Neural crest cell (in vitro differentiated cells): ENCODE measurements around the gene RTP3. TPM values are rescaled to one million over a fixed set of nuclear protein-coding genes. Genes with fewer than 3 reads are reported as not detected.

Experiments used
- DNase-seq: peaks from one replicate; pipeline ENCODE4 v3.0.0; 2021; ENCODE audit warnings: low read depth, mixed read lengths, low spot score
- H3K27ac Mint-ChIP-seq: one replicate; pipeline ENCODE4 v1.8.0; 2021; ENCODE audit warnings: mild to moderate bottlenecking, mixed read lengths; ENCODE audit not compliant: unreplicated experiment
- H3K27me3 Mint-ChIP-seq: 2 replicates; pipeline ENCODE4 v1.8.0; 2021; ENCODE audit warnings: low read depth, mild to moderate bottlenecking, mixed read lengths
- H3K36me3 Mint-ChIP-seq: 2 replicates; pipeline ENCODE4 v1.8.0; 2021; ENCODE audit warnings: low read depth, mild to moderate bottlenecking, mixed read lengths
- H3K4me1 Mint-ChIP-seq: 2 replicates; pipeline ENCODE4 v1.8.0; 2021; ENCODE audit warnings: mixed read lengths
- H3K4me3 Mint-ChIP-seq: one replicate; pipeline ENCODE4 v1.8.0; 2021; ENCODE audit warnings: mild to moderate bottlenecking, mixed read lengths
- H3K9me3 Mint-ChIP-seq: 2 replicates; pipeline ENCODE4 v1.8.0; 2021; ENCODE audit warnings: mixed read lengths
- total RNA-seq: library from RNA; stranded (reverse); gene quantifications from 2 replicates; pipeline ENCODE4 v1.2.1, GENCODE V29; 2021
- TF ChIP-seq, protein P1 (sequence below): fragments of 200-600 bp; sonication (generic); conservative IDR thresholded peaks from 2 replicates; pipeline ENCODE4 v1.5.0; 2021; ENCODE audit warnings: antibody characterized with exemption, mild to moderate bottlenecking

RTP3 gene
- total RNA-seq, 1 donor from 2014 or later = not detected

DNA sequence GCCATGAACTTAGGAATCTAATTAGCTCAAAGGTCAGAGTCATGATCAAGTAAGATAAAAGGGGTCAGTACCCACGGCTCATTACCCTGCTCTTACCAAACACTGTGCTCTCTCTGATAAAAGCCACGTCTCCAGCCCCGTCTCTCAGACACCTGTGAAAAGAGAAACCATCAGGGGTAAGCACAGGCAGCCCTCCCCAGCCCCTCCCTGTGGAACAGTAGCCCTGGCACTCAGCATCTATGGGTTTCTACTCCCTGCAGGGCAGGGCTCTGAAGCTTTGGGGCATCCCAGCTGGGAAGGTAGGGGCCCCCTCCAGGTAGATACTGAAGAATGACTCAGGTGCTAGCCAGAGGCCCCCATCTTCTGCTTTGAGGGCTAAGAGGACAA, 43.6 kb upstream of the RTP3 start:
- no peaks in the 10 kb centered on the region for H3K36me3 Mint-ChIP-seq
- peaks cover 16% of the 10 kb centered on the region for H3K27me3 Mint-ChIP-seq
- DNase-seq = no peak
- H3K9me3 Mint-ChIP-seq = no peaks in the 10 kb centered on the region
- no peak overlapping the region for H3K4me3 Mint-ChIP-seq
- H3K27ac Mint-ChIP-seq = no peak overlapping the region
- TF ChIP-seq, protein P1, sequence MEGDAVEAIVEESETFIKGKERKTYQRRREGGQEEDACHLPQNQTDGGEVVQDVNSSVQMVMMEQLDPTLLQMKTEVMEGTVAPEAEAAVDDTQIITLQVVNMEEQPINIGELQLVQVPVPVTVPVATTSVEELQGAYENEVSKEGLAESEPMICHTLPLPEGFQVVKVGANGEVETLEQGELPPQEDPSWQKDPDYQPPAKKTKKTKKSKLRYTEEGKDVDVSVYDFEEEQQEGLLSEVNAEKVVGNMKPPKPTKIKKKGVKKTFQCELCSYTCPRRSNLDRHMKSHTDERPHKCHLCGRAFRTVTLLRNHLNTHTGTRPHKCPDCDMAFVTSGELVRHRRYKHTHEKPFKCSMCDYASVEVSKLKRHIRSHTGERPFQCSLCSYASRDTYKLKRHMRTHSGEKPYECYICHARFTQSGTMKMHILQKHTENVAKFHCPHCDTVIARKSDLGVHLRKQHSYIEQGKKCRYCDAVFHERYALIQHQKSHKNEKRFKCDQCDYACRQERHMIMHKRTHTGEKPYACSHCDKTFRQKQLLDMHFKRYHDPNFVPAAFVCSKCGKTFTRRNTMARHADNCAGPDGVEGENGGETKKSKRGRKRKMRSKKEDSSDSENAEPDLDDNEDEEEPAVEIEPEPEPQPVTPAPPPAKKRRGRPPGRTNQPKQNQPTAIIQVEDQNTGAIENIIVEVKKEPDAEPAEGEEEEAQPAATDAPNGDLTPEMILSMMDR = no peak
- H3K4me1 Mint-ChIP-seq = no peaks in the 10 kb centered on the region

DNA sequence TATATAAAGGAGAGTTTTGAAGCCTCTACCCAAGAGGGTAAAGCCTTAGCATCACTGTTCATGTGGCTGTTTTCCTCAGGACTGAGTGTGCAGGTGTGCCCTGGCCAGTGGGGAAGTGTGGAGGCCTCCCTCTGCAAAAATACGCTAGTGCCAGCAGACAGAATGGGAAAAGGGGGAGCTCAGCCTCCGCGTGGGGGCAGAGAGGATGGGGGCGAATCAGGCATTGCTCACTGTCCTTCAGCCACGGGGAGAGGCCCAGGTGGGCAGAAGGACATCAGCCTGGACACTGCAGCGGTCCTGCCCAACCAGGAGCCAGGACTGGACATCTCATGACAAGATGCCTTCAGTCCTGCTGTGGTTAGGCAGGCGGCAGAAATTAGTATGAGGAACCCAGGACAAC, 43.2 kb upstream of the RTP3 start:
- TF ChIP-seq, protein P1 = no peak
- Mint-ChIP-seq H3K4me3 (no peak overlapping the region), H3K36me3 (no peaks in the 10 kb centered on the region), H3K27ac (no peak overlapping the region), H3K27me3 (peaks cover 16% of the 10 kb centered on the region), H3K9me3 (no peaks in the 10 kb centered on the region), H3K4me1 (no peaks in the 10 kb centered on the region)
- no peak for DNase-seq

DNA sequence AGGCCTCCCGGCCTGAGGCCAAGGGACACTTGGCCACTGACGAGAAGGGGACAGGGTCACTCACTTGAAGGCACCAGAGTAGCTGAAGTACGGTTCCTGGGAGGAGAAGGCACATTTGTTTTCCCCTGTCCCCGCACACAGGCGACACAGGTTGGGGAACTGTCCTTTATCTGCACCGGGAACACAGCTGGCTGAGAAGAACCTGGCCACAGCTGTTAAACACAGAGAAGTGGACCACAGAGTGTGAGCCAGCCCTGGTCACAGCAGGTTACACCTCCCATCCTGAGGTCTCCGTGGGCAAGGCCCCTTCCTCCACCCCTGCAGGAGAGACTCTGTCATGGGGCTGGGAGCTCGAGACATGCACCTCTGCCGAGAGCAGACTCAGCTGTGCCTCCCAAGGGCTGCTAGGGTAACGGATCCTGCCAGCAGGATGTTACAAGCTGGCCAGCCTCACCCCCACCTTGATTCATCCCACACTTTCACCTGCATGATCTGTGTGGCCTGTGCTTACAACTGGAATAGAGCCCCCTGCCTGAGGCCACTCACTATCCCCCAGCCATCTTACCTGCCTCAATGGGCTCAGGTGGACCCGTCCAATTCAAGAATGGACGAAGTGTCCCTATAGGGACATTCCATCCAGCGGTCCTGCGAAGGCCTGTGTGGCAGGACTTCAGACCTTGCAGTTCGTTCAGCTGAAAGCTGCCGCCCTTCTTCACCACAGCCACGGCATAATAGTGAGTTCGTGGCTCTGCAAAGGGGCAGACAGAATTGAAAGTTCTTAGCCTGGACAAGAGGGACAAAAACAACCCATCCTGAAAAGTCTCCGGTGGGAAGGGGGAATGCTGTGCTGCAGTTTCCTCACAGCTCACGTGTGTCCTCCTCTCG, 42.3 kb upstream of the RTP3 start:
- Mint-ChIP-seq H3K4me3 (no peak overlapping the region), H3K27me3 (peaks cover 16% of the 10 kb centered on the region), H3K27ac (no peak overlapping the region), H3K4me1 (no peaks in the 10 kb centered on the region), H3K9me3 (peaks cover 1% of the 10 kb centered on the region), H3K36me3 (no peaks in the 10 kb centered on the region)
- TF ChIP-seq, protein P1 = no peak
- DNase-seq = no peak

DNA sequence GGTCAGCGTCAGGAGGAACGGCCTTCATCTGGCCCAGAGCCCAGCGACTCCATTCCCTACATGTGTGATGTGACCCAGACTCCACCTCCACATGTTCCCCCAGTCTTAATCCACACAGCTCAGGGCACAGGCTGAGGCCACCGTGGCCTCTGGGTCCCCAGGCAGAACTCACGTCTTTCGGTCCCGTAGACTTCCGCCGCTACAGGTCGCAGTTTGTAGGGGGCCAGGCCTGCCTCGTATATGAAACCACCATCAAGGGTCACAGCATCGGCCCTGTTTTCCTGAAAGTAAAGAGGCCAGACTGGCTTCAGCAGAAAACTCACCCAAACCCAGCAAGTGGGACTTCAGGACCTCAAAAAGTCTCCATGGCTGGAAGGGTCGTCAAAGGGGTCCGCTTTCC, 41.7 kb upstream of the RTP3 start:
- Mint-ChIP-seq H3K4me3 (no peak overlapping the region), H3K4me1 (no peaks in the 10 kb centered on the region), H3K36me3 (no peaks in the 10 kb centered on the region), H3K9me3 (peaks cover 3% of the 10 kb centered on the region), H3K27ac (no peak overlapping the region), H3K27me3 (peaks cover 16% of the 10 kb centered on the region)
- TF ChIP-seq, protein P1 = no peak
- DNase-seq = no peak

DNA sequence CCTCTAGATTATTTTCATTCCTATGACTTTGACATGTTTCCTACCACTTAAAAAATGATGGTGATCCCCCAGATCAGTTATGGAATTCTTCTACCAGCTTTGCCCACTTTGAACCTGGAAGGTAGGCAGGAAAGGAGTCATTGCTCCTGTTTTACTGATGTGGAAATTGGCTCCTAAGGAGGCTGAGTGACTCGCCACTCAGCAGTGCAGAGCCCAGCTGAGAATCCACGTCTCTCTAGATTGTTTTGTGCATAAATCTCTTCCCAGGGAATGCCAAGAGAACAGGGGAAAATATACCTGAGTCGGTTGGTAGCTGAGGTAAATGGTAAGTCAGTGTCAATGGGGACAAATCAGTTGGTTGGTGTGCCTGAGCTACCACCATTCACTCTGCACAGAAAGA, 37.7 kb upstream of the RTP3 start:
- Mint-ChIP-seq H3K27ac (no peak overlapping the region), H3K27me3 (peaks cover 5% of the 10 kb centered on the region), H3K9me3 (peaks cover 5% of the 10 kb centered on the region), H3K4me3 (no peak overlapping the region), H3K4me1 (no peaks in the 10 kb centered on the region), H3K36me3 (no peaks in the 10 kb centered on the region)
- DNase-seq = no peak
- TF ChIP-seq, protein P1 = no peak
